Right atrium auricular region (tissue), 2 donors: ENCODE results near the gene BBOX1. TPM values are rescaled to one million over a fixed set of nuclear protein-coding genes. Genes with fewer than 3 reads are reported as not detected.
"Not testable (repeated sequence)": the region's sequence is repeated elsewhere in the genome, so short reads cannot be mapped to it uniquely, and the experiment has no call there.

Source experiments
- DNase-seq: peaks from one replicate; pipeline ENCODE4 v3.0.0-alpha.2; 2019; ENCODE audit warnings: low spot score
- H3K27ac ChIP-seq, 2 donors: fragments of 200-600 bp; sonication (generic); 1 replicate in 1 of 2; 2 replicates in 1 of 2; pipeline ENCODE4 v1.5.1; 2016 to 2019
- H3K27me3 ChIP-seq, 2 donors: fragments of 200-600 bp; sonication (generic); one replicate each; pipeline versions ENCODE4 v1.5.1 to v1.6.0; 2017 to 2019
- H3K36me3 ChIP-seq: fragments of 200-600 bp; sonication (generic); one replicate; pipeline ENCODE4 v1.5.1; 2016
- H3K4me1 ChIP-seq, 2 donors: fragments of 200-600 bp; sonication (generic); one replicate each; pipeline versions ENCODE4 v1.5.1 to v1.6.0; 2017 to 2019
- H3K4me3 ChIP-seq, 2 donors: fragments of 200-600 bp; sonication (generic); 1 replicate in 1 of 2; 2 replicates in 1 of 2; pipeline ENCODE4 v1.5.1; 2017 to 2019; ENCODE audit warnings: mild to moderate bottlenecking in 1 of 2, moderate library complexity in 1 of 2
- H3K9me3 ChIP-seq, 2 donors: fragments of 200-600 bp; sonication (generic); one replicate each; pipeline ENCODE4 v1.5.1; 2019
- CTCF ChIP-seq, 2 donors: fragments of 200-600 bp; sonication (generic); IDR thresholded peaks; one replicate each; pipeline ENCODE4 v1.5.1; 2019; ENCODE audit warnings: antibody characterized with exemption in 2 of 2
- total RNA-seq, 2 donors: library from RNA; depleted of rRNA; stranded (reverse); fragments of >200 nt; gene quantifications; one replicate each; pipeline ENCODE4 v1.1.0, GENCODE V29; 2016

BBOX1 gene
- total RNA-seq, 2 donors from 2014 or later = not detected

GRCh38 chr11:27171376-27171958 lies 130.9 kb downstream of the BBOX1 start:
- Histone ChIP-seq H3K27ac (no peak overlapping the region), H3K27me3 (no peaks in the 10 kb centered on the region), H3K36me3 (no peaks in the 10 kb centered on the region), H3K9me3 (no peaks in the 10 kb centered on the region), H3K4me1 (no peaks in the 10 kb centered on the region), H3K4me3 (no peak overlapping the region)
- no peak for TF ChIP-seq CTCF (IDR thresholded peaks at IDR 0.05)
- DNase-seq = no peak

- H3K9me3 ChIP-seq = no peaks in the 10 kb centered on the region
- no peaks in the 10 kb centered on the region for H3K36me3 ChIP-seq
- H3K27me3 ChIP-seq = no peaks in the 10 kb centered on the region
- H3K4me3 ChIP-seq = no peak overlapping the region
- no peaks in the 10 kb centered on the region for H3K4me1 ChIP-seq
- DNase-seq = no peak
- H3K27ac ChIP-seq = no peak overlapping the region
- TF ChIP-seq CTCF (IDR thresholded peaks at IDR 0.05) = no peak
Observed at GRCh38 chr11:27173545-27173944, 132.9 kb downstream of the BBOX1 start.

GRCh38 chr11:27174021-27174420 lies 133.4 kb downstream of the BBOX1 start:
- no peak for TF ChIP-seq CTCF (IDR thresholded peaks at IDR 0.05)
- Histone ChIP-seq H3K4me3 (no peak overlapping the region), H3K9me3 (no peaks in the 10 kb centered on the region), H3K27ac (no peak overlapping the region), H3K36me3 (no peaks in the 10 kb centered on the region), H3K27me3 (no peaks in the 10 kb centered on the region), H3K4me1 (no peaks in the 10 kb centered on the region)
- DNase-seq = no peak

GRCh38 chr11:27174672-27175210 lies 134.1 kb downstream of the BBOX1 start:
- Histone ChIP-seq H3K36me3 (no peaks in the 10 kb centered on the region), H3K4me3 (no peak overlapping the region), H3K9me3 (no peaks in the 10 kb centered on the region), H3K4me1 (no peaks in the 10 kb centered on the region), H3K27ac (no peak overlapping the region), H3K27me3 (no peaks in the 10 kb centered on the region)
- DNase-seq = no peak
- no peak for TF ChIP-seq CTCF (IDR thresholded peaks at IDR 0.05)

- not testable (repeated sequence) for H3K4me3 ChIP-seq, H3K9me3 ChIP-seq, H3K4me1 ChIP-seq, H3K36me3 ChIP-seq, DNase-seq, H3K27ac ChIP-seq, H3K27me3 ChIP-seq
Observed at GRCh38 chr11:27175562-27175961, 134.9 kb downstream of the BBOX1 start.

Other genes starting within 250 kb of the BBOX1 start
- 10 to 100 TPM; 13.9 to 25.5 TPM for gene FIBIN, start 46.7 kb upstream of the BBOX1 start, total RNA-seq